HG02798 (cell line): ENCODE data around the gene PKD1.
"Not testable (repeated sequence)": the region's sequence is repeated elsewhere in the genome, so short reads cannot be mapped to it uniquely, and the experiment has no call there.

Experiments used
- ATAC-seq: cut with Tn5 transposase; IDR thresholded peaks from one replicate; pipeline ENCODE4 v1.9.1; 2021; ENCODE audit warnings: mild to moderate bottlenecking; ENCODE audit not compliant: unreplicated experiment, poor library complexity

The PKD1 gene

GRCh38 chr16:2111009-2111353, 24.7 kb downstream of the PKD1 start:
- ATAC-seq = not testable (repeated sequence)

- not testable (repeated sequence) for ATAC-seq
These were observed 25.2 kb downstream of the PKD1 start for GRCh38 chr16:2110332-2111008.

- ATAC-seq = not testable (repeated sequence)
These were observed 25.8 kb downstream of the PKD1 start for GRCh38 chr16:2109872-2110271.

- not testable (repeated sequence) for ATAC-seq
These were observed 26.5 kb downstream of the PKD1 start for GRCh38 chr16:2109271-2109580.

- ATAC-seq = not testable (repeated sequence)
These were observed 27.0 kb downstream of the PKD1 start for GRCh38 chr16:2108446-2109270.

GRCh38 chr16:2107791-2108125, 27.9 kb downstream of the PKD1 start:
- ATAC-seq = not testable (repeated sequence)

GRCh38 chr16:2107121-2107790, 28.4 kb downstream of the PKD1 start:
- not testable (repeated sequence) for ATAC-seq

GRCh38 chr16:2106211-2106610, 29.5 kb downstream of the PKD1 start:
- ATAC-seq = not testable (repeated sequence)

GRCh38 chr16:2105769-2106168, 29.9 kb downstream of the PKD1 start:
- not testable (repeated sequence) for ATAC-seq

GRCh38 chr16:2105291-2105690, 30.4 kb downstream of the PKD1 start:
- not testable (repeated sequence) for ATAC-seq

GRCh38 chr16:2104464-2104863, 31.2 kb downstream of the PKD1 start:
- ATAC-seq = not testable (repeated sequence)

GRCh38 chr16:2102471-2102870, 33.2 kb downstream of the PKD1 start:
- no peak for ATAC-seq

GRCh38 chr16:2101581-2101980, 34.1 kb downstream of the PKD1 start:
- not testable (repeated sequence) for ATAC-seq

GRCh38 chr16:2097689-2098088, 38.0 kb downstream of the PKD1 start:
- ATAC-seq = not testable (repeated sequence)

- ATAC-seq = no peak
These were observed 38.7 kb downstream of the PKD1 start for GRCh38 chr16:2096853-2097595.

GRCh38 chr16:2095918-2096582, 39.6 kb downstream of the PKD1 start:
- no peak for ATAC-seq

- ATAC-seq = no peak
These were observed 40.3 kb downstream of the PKD1 start for GRCh38 chr16:2095315-2095853.

GRCh38 chr16:2093793-2094192, 41.9 kb downstream of the PKD1 start:
- no peak for ATAC-seq

- ATAC-seq = no peak
These were observed 42.8 kb downstream of the PKD1 start for GRCh38 chr16:2092866-2093265.

- no peak for ATAC-seq
These were observed 43.5 kb downstream of the PKD1 start for GRCh38 chr16:2092256-2092620.
